HAP-1 (cell line): Measurements from ENCODE around the gene BAG5.
"Not testable (repeated sequence)": the region's sequence is repeated elsewhere in the genome, so short reads cannot be mapped to it uniquely, and the experiment has no call there.

ENCODE experiments used
- DNase-seq, 2 experiments: peaks; one replicate each; pipeline ENCODE4 v3.0.0-alpha.2; 2016 to 2020; ENCODE audit warnings: low spot score in 2 of 2
- H3K27me3 ChIP-seq: fragments of 250-450 bp; sonication (Bioruptor Pico); 2 replicates; pipeline ENCODE4 v1.5.1; 2020; ENCODE audit warnings: low read depth, mild to moderate bottlenecking, moderate library complexity
- H3K36me3 ChIP-seq: fragments of 250-450 bp; sonication (Bioruptor Pico); replicated peaks from 2 replicates; pipeline ENCODE4 v1.5.1; 2020; ENCODE audit warnings: mild to moderate bottlenecking
- H3K4me1 ChIP-seq: fragments of 250-450 bp; sonication (Bioruptor Pico); 2 replicates; pipeline ENCODE4 v1.5.1; 2020; ENCODE audit warnings: mild to moderate bottlenecking
- H3K4me3 ChIP-seq: fragments of 250-450 bp; sonication (Bioruptor Pico); 2 replicates; pipeline ENCODE4 v1.5.1; 2020; ENCODE audit warnings: mild to moderate bottlenecking, moderate library complexity
- H3K9me3 ChIP-seq: fragments of 250-450 bp; sonication (Bioruptor Pico); 2 replicates; pipeline ENCODE4 v1.5.1; 2020; ENCODE audit warnings: mild to moderate bottlenecking, moderate library complexity
- in situ Hi-C: fragments of 300-500 bp; cut with MboI; formaldehyde crosslinking; loops from 3 replicates; pipeline ENCODE4 v1.14.3; 2020; ENCODE audit warnings: low sequenced_read_pairs, inconsistent platforms, mixed read lengths

Gene BAG5

GRCh38 chr14:103530390-103530789, 32.1 kb downstream of the BAG5 start:
- H3K4me3 ChIP-seq, result peak overlapping the region; percentile 82
- in situ Hi-C loops, result no loop called here
- no peaks in the 10 kb centered on the region for H3K9me3 ChIP-seq
- DNase-seq, result peak in 1 of 2 experiments; percentile 69
- H3K4me1 ChIP-seq, result peaks cover 16% of the 10 kb centered on the region
- H3K27me3 ChIP-seq, result no peaks in the 10 kb centered on the region
- H3K36me3 ChIP-seq, result peaks cover 28% of the 10 kb centered on the region

DNA sequence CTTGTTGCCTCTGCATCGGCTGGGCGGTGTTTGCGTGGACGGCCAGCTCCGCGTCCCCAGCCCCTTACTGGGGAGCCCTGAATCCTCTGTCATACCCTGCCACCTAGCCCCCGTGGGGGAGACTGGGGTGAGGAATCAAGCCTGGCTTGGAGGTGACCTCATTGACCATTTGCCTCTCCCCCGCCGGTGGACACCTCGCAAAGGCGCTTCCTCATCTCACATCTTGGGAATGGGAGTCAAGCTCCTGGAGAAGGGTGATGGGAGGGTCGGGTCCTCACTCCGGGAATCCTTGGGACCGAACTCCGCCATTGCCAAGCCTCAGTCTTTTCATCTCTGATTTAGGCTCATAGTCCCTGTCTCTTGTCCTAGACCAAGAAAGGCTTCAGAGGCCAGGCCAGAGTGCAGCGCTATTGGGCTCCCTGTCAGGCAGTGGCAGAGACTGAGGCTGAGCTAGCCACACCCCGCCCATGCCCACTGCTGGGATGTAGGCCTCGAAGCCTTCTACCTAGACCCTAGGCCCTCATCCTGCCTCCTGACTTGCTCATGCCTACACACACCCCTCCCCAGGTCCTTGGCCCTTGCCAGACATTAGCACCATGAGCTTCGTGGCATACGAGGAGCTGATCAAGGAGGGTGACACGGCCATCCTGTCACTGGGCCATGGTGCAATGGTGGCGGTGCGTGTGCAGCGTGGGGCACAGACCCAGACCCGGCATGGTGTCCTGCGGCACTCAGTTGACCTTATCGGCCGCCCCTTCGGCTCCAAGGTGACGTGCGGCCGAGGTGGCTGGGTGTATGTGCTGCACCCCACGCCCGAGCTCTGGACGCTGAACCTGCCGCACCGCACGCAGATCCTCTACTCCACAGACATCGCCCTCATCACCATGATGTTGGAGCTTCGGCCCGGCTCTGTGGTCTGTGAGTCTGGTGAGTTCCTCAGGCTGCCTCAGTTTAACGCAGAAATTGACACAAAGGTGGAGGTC, 32.8 kb downstream of the BAG5 start:
- DNase-seq, result no peak
- no peaks in the 10 kb centered on the region for H3K27me3 ChIP-seq
- H3K9me3 ChIP-seq, result no peaks in the 10 kb centered on the region
- peaks cover 28% of the 10 kb centered on the region for H3K36me3 ChIP-seq
- in situ Hi-C loops, result no loop called here
- H3K4me1 ChIP-seq, result peaks cover 16% of the 10 kb centered on the region
- H3K4me3 ChIP-seq, result peak overlapping the region; percentile 82

DNA sequence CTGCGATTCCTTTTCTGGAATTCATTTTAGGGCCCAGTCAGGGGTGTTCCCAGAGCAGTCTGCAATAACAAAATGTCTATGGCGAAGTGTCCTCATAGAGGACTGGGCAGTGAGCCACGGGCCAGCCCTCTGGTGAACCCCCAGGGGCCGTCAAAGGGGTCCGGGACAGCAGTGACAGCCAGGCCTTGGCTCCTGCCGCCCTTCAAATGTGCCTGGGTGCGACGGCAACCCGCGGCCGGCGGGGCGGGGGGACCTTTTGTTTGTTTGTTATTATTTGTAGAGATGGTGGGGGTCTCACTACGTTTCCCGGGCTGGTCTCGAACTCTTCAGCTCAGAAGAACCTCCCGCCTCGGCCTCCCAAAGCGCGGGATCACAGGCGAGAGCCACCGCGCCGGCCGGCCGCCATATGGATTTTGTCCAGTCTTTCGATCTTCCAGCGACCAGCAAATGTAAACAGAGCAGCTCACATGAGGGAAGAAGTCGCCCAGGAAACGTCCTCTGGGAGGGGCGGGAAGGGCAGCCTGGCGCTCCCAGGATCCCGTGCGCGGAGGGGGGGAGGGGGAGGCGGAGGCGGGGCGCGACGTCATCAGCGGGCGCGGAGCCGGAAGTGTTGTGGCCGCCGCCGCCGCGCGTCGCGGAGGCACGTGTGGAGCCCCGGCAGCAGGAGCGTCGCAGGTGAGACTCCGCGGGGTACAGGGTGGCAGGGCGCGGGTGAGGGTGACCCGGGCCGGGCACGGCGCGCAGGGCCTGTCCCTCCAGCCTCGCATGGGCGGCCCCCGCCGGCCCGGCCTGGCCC, 33.7 kb downstream of the BAG5 start, which contains the start of gene TRMT61A:
Gene TRMT61A, plus strand, starts transcription at position 610 of the 796 bp plus-strand sequence. CDS start 783 bp downstream, outside the sequence.
- in situ Hi-C loops, result no loop called here
- H3K9me3 ChIP-seq, result no peaks in the 10 kb centered on the region
- H3K27me3 ChIP-seq, result no peaks in the 10 kb centered on the region
- H3K36me3 ChIP-seq, result peaks cover 27% of the 10 kb centered on the region
- H3K4me3 ChIP-seq, result peak within 1 kb of the TSS; percentile 82
- DNase-seq, result peak; percentile 84 to 92
- H3K4me1 ChIP-seq, result peaks cover 16% of the 10 kb centered on the region

DNA sequence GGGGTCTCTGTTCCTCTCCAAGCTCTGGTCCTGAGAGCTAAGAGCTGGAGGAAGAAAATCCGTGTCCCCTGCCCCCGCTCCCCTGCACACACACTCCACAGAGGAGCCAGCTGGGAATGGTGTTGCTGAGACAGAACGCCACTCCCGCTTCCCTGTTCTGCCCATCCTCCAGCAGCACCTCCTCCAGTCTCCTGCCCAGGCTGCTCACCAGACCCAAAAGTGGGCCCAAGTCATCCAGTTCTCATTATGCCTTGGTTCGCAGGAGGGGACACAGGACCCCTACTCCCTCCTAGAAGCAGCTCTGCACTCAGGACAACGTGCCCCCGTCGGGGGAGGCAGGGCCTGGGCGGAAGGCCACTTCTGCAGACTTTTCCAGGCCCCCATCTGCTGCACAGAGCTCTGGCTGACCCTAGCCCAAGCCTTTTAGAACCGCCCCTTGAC, 34.3 kb downstream of the BAG5 start:
- no peak for DNase-seq
- in situ Hi-C loops, result no loop called here
- Histone ChIP-seq H3K27me3 (no peaks in the 10 kb centered on the region), H3K4me1 (peaks cover 16% of the 10 kb centered on the region), H3K9me3 (no peaks in the 10 kb centered on the region), H3K36me3 (peaks cover 21% of the 10 kb centered on the region), H3K4me3 (peak overlapping the region; percentile 82)

GRCh38 chr14:103527408-103528145, 34.9 kb downstream of the BAG5 start:
- no peaks in the 10 kb centered on the region for H3K9me3 ChIP-seq
- no peak for DNase-seq
- peaks cover 16% of the 10 kb centered on the region for H3K36me3 ChIP-seq
- H3K4me3 ChIP-seq, result no peak overlapping the region
- in situ Hi-C loops, result no loop called here
- H3K27me3 ChIP-seq, result no peaks in the 10 kb centered on the region
- peaks cover 19% of the 10 kb centered on the region for H3K4me1 ChIP-seq

DNA sequence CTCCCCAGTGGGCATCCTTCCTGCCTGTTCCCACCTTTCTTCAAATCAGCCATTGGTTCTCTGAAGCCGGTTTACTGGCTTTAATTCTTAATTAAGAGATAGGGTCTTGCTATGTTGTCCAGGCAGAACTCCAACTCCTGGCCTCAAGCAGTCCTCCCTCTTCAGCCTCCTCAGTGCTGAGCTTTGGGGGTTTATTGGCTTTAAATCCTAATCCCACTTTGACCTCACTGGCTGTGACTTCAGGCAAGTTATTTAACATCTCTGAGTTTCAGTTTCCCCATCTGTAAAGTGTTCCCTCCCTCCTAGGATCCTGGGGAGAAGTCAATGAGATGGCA, 35.6 kb downstream of the BAG5 start:
- H3K4me3 ChIP-seq, result no peak overlapping the region
- H3K27me3 ChIP-seq, result no peaks in the 10 kb centered on the region
- in situ Hi-C loops, result no loop called here
- H3K9me3 ChIP-seq, result no peaks in the 10 kb centered on the region
- H3K36me3 ChIP-seq, result peaks cover 11% of the 10 kb centered on the region
- DNase-seq, result no peak
- peaks cover 19% of the 10 kb centered on the region for H3K4me1 ChIP-seq

DNA sequence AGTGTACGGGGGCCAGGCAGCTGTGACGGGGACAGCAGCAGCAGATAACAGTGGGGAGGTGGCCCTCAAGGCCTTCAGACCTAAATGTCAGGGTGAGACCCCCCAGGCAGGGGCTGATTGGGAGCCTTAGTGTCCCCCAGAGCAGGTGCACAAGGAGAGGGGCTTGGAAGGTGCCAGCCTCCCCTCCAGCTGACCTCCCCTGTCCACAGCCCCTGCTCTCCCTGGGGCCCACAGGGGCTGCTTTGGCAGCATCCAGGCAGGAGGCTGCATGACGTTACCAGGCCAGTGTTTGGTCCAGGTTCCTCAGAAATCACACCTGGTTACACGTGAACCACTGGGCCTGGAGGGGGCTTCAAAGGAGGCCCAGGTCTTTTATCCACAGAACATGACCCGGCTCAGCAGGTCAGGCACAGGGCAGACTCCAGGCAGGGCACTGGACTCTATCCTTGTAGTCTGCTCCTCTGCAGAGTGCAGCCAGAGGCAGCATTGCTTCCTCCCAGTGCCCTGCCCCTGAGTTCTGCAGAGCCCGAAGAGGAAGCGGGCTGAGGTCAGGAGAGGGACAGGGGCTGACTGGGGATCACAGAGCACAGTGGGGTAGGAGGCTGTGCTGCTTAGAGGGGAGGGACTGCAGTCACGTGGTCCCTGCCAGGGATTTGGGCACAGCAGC, 36.1 kb downstream of the BAG5 start:
- H3K4me3 ChIP-seq, result no peak overlapping the region
- peaks cover 11% of the 10 kb centered on the region for H3K36me3 ChIP-seq
- H3K27me3 ChIP-seq, result no peaks in the 10 kb centered on the region
- in situ Hi-C loops, result no loop called here
- DNase-seq, result no peak
- peaks cover 19% of the 10 kb centered on the region for H3K4me1 ChIP-seq
- no peaks in the 10 kb centered on the region for H3K9me3 ChIP-seq

- H3K27me3 ChIP-seq, H3K4me3 ChIP-seq, H3K9me3 ChIP-seq, H3K36me3 ChIP-seq, DNase-seq, in situ Hi-C loops: not testable (repeated sequence)
- peaks cover 19% of the 10 kb centered on the region for H3K4me1 ChIP-seq
These were observed 36.8 kb downstream of the BAG5 start for GRCh38 chr14:103525430-103526246.

DNA sequence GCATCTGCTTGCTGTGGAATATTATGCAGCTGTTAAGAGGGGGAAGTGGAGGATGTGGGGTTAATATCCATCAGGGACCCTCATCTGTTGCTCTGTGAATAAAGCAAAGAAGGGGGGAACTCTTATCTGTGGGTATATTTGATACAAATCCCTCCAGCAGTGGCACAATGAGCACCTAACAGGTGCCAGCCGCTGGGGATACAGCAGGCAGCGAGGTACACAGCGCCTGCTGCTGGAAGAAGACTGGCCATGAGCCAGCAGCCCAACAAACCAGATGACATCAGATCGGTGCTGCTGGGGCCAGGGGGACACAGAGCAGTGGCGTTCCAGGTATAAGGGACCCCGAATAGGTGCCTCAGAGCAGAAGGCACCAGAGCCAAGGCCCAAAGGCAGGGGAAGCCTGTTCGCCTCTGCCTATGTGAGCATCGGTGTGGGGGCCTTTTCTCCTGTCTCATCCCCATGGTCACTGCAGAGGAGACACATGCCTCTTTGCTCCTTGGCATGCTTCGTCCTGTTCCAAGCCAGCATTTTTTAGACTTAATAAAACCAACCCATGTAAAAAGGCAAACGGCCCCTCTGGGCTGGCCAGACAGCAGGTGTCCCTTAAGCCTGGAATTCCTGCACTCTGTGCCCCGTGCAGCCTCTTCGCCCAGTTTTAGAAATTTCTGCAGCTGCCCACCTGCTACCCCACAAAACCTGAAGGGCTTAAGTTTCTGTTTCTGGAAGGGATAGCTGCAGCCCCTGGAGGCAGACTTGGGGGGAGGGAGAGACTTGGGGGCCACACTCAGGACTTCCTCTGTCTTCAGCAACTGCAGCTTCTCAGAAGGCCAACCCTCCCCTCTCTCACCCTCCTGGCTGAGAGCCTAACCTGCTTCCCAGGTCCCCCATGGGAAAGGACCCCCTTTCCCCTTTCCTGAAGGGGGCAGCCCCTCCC, 38.2 kb downstream of the BAG5 start:
- no peak for DNase-seq
- in situ Hi-C loops, result no loop called here
- Histone ChIP-seq H3K36me3 (peaks cover 18% of the 10 kb centered on the region), H3K4me3 (no peak overlapping the region), H3K9me3 (no peaks in the 10 kb centered on the region), H3K4me1 (peaks cover 12% of the 10 kb centered on the region), H3K27me3 (no peaks in the 10 kb centered on the region)

DNA sequence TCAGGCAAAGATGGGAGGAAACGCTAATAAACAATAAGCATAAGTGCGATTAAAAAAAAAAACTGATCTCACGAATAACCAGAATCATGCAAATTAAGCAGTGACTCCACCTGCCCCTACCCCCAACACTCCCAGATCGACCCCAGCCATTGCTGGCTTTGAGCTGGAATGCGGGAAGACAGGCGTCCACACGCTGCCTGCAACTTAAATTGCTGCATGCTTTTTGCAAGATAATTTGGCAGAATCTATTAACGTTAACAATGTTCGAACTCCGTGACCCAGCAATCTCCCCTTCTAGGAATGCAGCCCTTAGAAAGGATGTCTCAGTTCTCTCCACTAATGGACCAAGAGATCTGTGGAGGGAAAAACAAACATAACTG, 38.9 kb downstream of the BAG5 start:
- peaks cover 25% of the 10 kb centered on the region for H3K36me3 ChIP-seq
- no peak overlapping the region for H3K4me3 ChIP-seq
- H3K27me3 ChIP-seq, result no peaks in the 10 kb centered on the region
- H3K4me1 ChIP-seq, result peaks cover 11% of the 10 kb centered on the region
- in situ Hi-C loops, result no loop called here
- no peak for DNase-seq
- no peaks in the 10 kb centered on the region for H3K9me3 ChIP-seq

DNA sequence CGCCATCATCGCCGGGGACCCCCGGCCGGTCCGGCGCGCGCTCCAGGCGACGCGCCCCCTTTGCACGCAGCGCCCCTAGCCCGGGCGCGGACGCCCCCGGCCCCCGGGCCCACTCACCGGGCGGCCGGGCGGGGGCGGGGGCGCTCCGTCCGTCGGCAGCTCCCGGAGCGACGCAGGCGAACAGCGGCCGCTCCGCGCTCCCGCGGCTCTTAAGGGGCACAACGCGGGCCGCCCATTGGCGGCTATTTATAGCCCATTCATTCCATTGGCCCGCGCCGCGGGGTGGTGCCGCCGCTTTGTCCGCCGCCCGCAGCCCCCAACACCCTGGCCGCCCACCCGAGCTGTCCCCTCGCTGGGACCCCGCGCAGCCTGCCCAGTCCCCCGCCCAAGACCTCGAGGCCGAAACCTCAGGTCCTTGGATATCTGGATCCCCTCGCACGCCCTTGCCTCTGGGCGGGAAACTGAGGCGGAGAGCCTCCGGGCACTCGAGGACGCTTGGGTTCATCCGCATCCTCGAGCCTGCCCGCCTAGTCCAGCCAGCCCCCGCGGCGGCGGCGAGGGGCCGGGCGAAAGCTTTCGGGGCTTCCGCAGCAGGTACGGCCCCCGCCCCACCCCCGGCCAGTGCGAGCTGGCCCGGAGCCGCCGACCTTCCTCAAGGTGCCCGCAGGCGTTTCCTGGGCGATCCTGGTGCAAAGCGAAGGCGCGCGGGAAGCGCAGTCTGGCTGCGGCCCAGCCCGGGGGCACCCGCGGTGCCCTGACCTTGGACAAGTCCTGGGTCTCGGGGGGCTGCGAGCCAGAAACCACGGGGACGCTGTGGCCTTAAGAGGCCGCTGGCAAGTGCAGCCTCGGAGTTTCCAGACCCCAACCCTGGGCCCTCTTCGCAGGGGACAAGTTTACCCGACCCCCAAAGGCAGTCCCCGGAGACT, 39.5 kb downstream of the BAG5 start, which contains the start of gene CKB:
Gene CKB, minus strand, starts transcription at position 182 of the 926 bp plus-strand sequence. CDS start 337 bp downstream, outside the sequence.
- peaks cover 29% of the 10 kb centered on the region for H3K36me3 ChIP-seq
- H3K4me3 ChIP-seq, result peak within 1 kb of the TSS; percentile 75
- no peaks in the 10 kb centered on the region for H3K9me3 ChIP-seq
- H3K4me1 ChIP-seq, result peaks cover 4% of the 10 kb centered on the region; the same call in 1 of the 2 replicates
- H3K27me3 ChIP-seq, result no peaks in the 10 kb centered on the region
- peak; percentile 56 to 85 for DNase-seq
- in situ Hi-C loops, result no loop called here
